Nephron progenitor cell (in vitro differentiated cells): ENCODE results near the gene RMND5A.

Source experiments
- DNase-seq: peaks from one replicate; pipeline ENCODE4 v3.0.0; 2021
- H3K27ac Mint-ChIP-seq: 2 replicates; pipeline ENCODE4 v1.8.0; 2021; ENCODE audit warnings: mild to moderate bottlenecking, moderate library complexity, mixed read lengths
- H3K27me3 Mint-ChIP-seq: 2 replicates; pipeline ENCODE4 v1.8.0; 2021; ENCODE audit warnings: mild to moderate bottlenecking, low read depth, mixed read lengths; ENCODE audit not compliant: poor library complexity
- H3K36me3 Mint-ChIP-seq: 2 replicates; pipeline ENCODE4 v1.8.0; 2021; ENCODE audit warnings: low read depth, mixed read lengths
- H3K4me1 Mint-ChIP-seq: 2 replicates; pipeline ENCODE4 v1.8.0; 2021; ENCODE audit warnings: mixed read lengths
- H3K4me3 Mint-ChIP-seq: 2 replicates; pipeline ENCODE4 v1.8.0; 2021; ENCODE audit warnings: mild to moderate bottlenecking, moderate library complexity, mixed read lengths
- H3K9me3 Mint-ChIP-seq: 2 replicates; pipeline ENCODE4 v1.8.0; 2021; ENCODE audit warnings: mild to moderate bottlenecking, moderate library complexity, mixed read lengths
- TF ChIP-seq, protein P1 (sequence below): fragments of 200-600 bp; sonication (generic); IDR thresholded peaks from 2 replicates; pipeline ENCODE4 v1.5.0; 2021; ENCODE audit warnings: antibody characterized with exemption

Gene RMND5A

DNA sequence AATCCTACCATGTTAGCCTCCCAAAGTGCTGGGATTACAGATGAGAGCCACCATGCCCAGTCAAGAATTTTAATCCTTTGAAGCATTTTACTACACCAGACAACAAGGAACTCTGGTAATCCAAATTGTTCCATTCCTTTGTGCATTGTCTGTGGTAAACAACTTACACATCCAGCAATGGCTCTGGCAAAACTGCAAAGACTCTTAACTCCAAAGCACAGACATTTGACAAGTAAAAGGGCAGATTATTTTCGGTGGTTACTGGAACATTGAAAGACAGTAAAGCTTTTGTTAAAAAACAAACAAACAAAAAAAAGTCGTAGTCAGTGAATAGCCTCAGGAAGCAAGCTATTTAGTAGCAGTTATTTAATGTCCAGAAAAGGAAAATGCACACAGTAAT, 33.2 kb upstream of the RMND5A start:
- H3K27ac Mint-ChIP-seq = no peak overlapping the region
- no peak overlapping the region for H3K4me3 Mint-ChIP-seq
- H3K27me3 Mint-ChIP-seq = no peaks in the 10 kb centered on the region
- TF ChIP-seq, protein P1, sequence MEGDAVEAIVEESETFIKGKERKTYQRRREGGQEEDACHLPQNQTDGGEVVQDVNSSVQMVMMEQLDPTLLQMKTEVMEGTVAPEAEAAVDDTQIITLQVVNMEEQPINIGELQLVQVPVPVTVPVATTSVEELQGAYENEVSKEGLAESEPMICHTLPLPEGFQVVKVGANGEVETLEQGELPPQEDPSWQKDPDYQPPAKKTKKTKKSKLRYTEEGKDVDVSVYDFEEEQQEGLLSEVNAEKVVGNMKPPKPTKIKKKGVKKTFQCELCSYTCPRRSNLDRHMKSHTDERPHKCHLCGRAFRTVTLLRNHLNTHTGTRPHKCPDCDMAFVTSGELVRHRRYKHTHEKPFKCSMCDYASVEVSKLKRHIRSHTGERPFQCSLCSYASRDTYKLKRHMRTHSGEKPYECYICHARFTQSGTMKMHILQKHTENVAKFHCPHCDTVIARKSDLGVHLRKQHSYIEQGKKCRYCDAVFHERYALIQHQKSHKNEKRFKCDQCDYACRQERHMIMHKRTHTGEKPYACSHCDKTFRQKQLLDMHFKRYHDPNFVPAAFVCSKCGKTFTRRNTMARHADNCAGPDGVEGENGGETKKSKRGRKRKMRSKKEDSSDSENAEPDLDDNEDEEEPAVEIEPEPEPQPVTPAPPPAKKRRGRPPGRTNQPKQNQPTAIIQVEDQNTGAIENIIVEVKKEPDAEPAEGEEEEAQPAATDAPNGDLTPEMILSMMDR = no peak
- H3K36me3 Mint-ChIP-seq = peaks cover 8% of the 10 kb centered on the region
- no peak for DNase-seq
- peaks cover 14% of the 10 kb centered on the region for H3K9me3 Mint-ChIP-seq
- H3K4me1 Mint-ChIP-seq = no peaks in the 10 kb centered on the region

DNA sequence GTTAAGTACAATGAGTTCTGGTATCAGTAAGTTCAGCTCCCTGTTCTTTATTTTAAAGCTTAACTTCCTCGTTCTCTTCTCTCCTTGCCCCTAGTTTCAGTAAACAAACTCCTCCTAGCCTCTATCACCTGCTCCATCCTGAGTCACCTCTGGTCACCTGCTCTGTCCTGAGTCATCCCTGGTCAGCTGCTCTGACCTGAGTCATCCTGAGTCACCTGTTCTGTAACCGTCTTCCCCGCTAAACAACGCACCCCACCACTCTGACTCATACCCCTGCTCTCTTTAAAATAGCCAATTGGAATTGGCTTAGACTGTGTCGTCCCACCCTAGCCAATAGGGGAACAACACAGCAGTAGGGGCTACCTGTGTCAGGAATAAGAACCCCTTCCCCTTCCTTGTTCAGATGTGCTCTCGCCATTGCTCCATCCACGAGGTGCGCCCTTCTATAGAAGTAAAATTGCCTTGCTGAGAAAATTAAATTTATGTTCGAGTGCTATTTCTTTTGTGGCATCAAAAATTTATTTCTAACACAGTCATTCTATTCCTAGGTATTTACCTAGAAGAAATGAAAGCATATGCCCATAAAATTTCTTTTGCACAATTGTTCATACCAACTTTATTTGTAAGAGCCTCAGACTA, 24.9 kb upstream of the RMND5A start:
- no peaks in the 10 kb centered on the region for H3K4me1 Mint-ChIP-seq
- DNase-seq = no peak
- H3K4me3 Mint-ChIP-seq = no peak overlapping the region
- peaks cover 46% of the 10 kb centered on the region for H3K9me3 Mint-ChIP-seq
- peaks cover 22% of the 10 kb centered on the region for H3K36me3 Mint-ChIP-seq
- H3K27ac Mint-ChIP-seq = no peak overlapping the region
- peaks cover 6% of the 10 kb centered on the region for H3K27me3 Mint-ChIP-seq
- TF ChIP-seq, protein P1 = no peak

DNA sequence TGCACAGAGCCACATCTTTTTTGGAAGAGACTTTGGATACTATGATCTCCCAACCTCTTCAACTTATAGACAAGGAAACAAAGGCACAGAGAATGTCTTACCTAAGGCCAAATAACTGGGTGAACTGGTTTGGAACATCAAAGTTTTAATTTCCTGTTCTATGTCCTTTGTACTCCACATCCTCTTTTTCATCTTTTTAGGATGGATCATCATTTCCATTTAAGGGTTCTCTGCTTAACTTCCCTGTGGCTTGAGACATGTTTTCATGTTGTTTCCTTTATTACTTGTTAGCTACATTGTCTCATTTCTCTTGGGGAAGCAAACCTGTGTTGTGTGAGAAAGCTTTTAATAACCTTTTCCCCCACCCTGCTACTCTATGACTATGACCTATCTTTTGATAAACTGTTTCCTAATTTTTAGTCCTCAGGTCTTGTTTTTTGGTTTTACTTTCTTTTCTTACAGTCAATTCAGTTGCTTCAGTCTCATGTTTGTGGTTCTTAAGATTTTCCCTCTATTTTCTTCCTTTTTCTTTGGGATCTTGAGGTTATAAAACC, 22.5 kb upstream of the RMND5A start:
- TF ChIP-seq, protein P1 = no peak
- peaks cover 6% of the 10 kb centered on the region for H3K27me3 Mint-ChIP-seq
- no peak overlapping the region for H3K27ac Mint-ChIP-seq
- H3K9me3 Mint-ChIP-seq = peaks cover 33% of the 10 kb centered on the region
- DNase-seq = no peak
- no peak overlapping the region for H3K4me3 Mint-ChIP-seq
- H3K4me1 Mint-ChIP-seq = no peaks in the 10 kb centered on the region
- peaks cover 22% of the 10 kb centered on the region for H3K36me3 Mint-ChIP-seq

DNA sequence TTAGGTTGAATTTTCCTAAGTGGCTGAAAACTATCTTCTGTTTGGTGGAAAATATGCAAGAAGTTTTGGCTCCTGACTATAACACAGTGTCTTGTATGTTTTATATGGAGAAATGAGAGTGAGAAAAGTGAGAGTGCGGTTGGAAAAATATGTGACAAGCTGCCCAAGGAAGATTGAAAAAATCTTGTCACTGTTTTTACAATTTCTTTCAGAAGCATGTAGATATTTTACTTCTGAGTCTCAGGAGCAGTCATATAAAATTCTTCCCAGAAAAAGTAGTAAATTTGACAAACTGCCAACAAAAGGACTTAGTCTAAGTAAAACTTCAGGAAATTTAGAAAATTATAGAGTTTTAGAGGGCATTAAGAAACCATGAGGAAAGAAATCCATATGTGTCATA, 19.4 kb upstream of the RMND5A start:
- Mint-ChIP-seq H3K9me3 (peaks cover 6% of the 10 kb centered on the region), H3K27ac (no peak overlapping the region), H3K4me3 (no peak overlapping the region), H3K36me3 (peaks cover under 1% of the 10 kb centered on the region), H3K4me1 (peaks cover 17% of the 10 kb centered on the region), H3K27me3 (peaks cover 3% of the 10 kb centered on the region)
- TF ChIP-seq, protein P1 = no peak
- no peak for DNase-seq

DNA sequence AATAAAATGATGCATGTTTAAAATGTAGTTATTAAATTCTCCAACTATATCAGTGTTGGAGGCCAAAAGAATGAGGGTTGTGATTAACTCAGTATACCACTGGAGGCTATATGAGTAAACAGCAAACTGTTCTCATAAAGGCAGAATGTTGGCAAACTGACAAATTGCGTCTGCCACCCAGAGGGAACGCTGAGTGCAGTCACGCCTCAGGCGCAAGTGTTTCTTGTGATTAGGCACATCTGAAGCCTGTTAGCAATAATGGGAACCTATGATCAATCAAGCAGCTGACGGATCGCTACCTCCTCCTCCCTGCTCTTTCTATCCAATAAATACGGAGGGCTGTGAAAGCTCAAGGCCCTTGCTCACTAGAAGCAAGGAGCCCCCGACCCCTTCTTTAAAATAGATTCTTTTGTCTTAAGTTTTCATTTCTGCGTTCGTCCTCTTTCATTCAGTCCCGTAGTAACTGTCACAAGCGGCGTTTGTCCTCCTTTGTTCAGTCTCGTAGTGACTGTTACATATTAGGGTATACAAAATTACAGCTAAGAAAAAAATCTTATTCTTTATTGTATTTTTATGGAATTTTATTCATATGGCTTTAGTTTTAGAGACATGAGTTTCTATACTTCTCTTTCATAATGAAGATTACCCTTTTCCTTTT, 16.3 kb upstream of the RMND5A start:
- DNase-seq = peak; percentile 6
- Mint-ChIP-seq H3K36me3 (peaks cover 11% of the 10 kb centered on the region), H3K27ac (peak overlapping the region; percentile 47), H3K4me1 (peaks cover 17% of the 10 kb centered on the region), H3K27me3 (no peaks in the 10 kb centered on the region), H3K4me3 (no peak overlapping the region), H3K9me3 (peaks cover 25% of the 10 kb centered on the region)
- TF ChIP-seq, protein P1 = no peak
